GM18868 (cell line): ENCODE data around the gene RNF8.
"Not testable (repeated sequence)": the region's sequence is repeated elsewhere in the genome, so short reads cannot be mapped to it uniquely, and the experiment has no call there.

Source experiments
- ATAC-seq: cut with Tn5 transposase; IDR thresholded peaks from one replicate; pipeline ENCODE4 v1.9.1; 2021; ENCODE audit warnings: mild to moderate bottlenecking, moderate library complexity; ENCODE audit not compliant: unreplicated experiment

The RNF8 gene, protein sequence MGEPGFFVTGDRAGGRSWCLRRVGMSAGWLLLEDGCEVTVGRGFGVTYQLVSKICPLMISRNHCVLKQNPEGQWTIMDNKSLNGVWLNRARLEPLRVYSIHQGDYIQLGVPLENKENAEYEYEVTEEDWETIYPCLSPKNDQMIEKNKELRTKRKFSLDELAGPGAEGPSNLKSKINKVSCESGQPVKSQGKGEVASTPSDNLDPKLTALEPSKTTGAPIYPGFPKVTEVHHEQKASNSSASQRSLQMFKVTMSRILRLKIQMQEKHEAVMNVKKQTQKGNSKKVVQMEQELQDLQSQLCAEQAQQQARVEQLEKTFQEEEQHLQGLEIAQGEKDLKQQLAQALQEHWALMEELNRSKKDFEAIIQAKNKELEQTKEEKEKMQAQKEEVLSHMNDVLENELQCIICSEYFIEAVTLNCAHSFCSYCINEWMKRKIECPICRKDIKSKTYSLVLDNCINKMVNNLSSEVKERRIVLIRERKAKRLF

DNA sequence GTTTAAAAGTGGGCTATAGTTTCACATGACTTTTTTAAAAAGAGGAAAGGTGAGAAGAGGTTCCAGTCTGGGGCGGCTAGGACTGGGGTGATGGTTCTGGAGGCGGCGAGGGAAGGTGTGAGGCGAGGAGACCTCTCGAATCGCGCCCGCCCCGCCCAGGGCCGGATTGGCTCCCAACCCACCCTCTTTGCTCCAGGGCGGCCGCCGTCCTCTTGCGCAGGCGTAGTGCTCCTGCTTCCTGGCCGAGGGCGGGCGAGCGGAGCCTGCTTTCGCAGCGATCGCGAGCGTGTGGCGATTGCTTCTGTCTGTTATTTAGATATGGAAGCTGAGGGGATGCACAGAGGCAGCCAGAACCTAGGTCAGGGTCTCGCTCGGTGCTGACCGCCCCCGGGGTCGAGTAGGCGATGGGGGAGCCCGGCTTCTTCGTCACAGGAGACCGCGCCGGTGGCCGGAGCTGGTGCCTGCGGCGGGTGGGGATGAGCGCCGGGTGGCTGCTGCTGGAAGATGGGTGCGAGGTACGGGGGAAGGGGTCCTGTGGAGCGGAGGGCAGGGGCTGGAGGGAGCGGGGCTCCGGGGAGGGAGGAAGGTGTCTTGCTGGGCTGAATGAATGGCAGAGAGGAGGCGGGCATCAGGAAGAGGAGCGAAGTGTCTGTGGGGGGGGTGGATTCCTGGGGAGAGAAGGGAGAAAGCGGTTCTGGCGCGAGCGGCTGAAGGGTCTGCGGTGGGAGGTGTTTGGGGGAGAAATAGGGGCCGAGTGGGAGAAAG, at the start of gene RNF8:
Gene RNF8 (plus strand): TSS at position 223 of the 765 bp plus-strand sequence. CDS start 182 bp downstream, at position 405.
- peak; percentile 94 for ATAC-seq

- no peak for ATAC-seq
Measured at GRCh38 chr6:37304766-37305165, 49.0 kb upstream of the RNF8 start.

GRCh38 chr6:37305841-37306425, 47.9 kb upstream of the RNF8 start:
- no peak for ATAC-seq

DNA sequence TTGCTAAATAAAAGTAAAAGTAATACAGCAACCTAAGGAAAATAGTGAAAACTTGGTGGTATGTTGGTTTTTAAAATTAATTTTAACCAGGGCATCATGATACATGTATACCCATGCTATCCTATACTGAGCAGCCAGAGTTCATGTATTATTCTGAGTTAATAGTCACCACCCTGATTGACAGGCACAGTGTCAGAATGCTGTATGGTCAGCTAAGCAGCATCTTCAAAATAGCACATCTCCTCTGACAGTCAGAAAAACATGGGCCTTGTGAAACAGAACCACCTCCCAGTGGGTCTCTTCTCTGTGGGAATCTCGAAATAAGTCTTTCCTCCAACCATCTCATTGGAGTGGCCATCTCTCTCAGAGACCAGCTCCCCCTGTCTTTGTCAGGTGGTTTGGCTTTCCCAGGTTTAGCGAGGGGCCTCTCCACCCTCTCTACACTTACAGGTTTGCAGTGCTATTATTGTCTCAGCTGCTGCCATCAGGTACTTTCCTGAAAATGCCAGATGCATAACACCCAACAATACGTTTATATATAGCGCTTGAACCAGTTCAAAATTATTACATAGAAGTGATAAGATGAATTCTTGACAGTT, 47.1 kb upstream of the RNF8 start:
- no peak for ATAC-seq

DNA sequence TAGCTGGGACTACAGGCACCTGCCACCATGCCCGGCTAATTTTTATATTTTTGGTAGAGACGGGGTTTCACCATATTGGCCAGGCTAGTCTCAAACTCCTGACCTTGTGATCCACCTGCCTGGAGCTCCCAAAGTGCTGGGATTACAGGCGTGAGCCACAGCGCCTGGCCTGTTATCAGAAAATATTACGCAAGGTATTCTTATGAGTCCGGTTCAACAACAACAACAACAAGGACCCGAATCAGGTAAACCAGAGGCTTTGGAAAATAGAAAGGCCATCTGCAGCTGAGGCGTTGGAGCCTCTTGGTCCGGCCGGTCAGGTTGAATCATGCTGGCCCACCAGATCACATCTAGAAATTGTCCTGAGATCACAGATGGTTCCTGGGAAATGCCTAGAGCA, 46.3 kb upstream of the RNF8 start:
- ATAC-seq, result not testable (repeated sequence)

GRCh38 chr6:37308069-37308815, 45.5 kb upstream of the RNF8 start:
- ATAC-seq, result no peak

- ATAC-seq, result no peak
Measured at GRCh38 chr6:37309046-37309445, 44.7 kb upstream of the RNF8 start.

DNA sequence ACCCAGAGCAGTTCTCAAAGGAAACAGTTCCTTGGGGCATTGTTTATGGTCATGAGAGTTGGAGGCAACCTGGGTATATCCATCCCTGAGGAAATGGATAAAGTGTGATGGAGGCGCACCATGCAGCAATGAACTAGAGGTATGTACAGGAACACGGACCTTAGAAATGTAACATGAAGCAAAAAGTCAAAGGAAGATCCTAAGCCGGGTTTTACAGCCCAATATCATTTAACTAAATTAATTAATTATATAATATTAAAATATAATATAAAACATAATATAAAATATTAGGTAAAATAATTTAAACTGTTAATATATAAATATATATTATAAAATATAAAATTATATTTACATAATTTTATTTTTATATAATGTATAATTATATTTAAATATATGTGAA, 44.1 kb upstream of the RNF8 start:
- ATAC-seq, result no peak

- no peak for ATAC-seq
Measured at GRCh38 chr6:37310966-37311365, 42.8 kb upstream of the RNF8 start.

GRCh38 chr6:37311741-37312473, 41.9 kb upstream of the RNF8 start:
- ATAC-seq, result no peak

GRCh38 chr6:37313723-37314486, 39.9 kb upstream of the RNF8 start:
- no peak for ATAC-seq

- no peak for ATAC-seq
Measured at GRCh38 chr6:37314487-37315156, 39.2 kb upstream of the RNF8 start.

GRCh38 chr6:37315157-37315515, 38.6 kb upstream of the RNF8 start:
- no peak for ATAC-seq

DNA sequence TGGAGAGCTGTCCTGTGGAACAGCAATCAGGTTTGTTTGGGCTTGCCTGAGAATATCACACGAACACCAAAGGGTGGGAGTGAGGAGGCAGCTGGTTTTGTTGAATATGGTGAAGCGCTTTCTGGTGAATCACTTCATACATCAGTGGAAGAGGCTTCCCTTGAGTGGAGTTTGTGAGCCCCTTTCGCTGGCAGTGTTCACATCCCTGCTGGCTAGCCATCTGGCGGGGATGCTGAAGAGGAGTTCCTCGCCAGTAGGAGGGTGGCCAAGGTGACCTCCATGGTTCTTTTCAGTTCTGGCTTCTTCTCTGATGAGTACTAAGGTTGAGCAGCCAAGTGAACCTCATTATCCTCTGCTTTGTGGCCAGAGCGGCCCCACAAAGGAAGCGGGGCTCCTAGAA, 37.7 kb upstream of the RNF8 start:
- no peak for ATAC-seq

DNA sequence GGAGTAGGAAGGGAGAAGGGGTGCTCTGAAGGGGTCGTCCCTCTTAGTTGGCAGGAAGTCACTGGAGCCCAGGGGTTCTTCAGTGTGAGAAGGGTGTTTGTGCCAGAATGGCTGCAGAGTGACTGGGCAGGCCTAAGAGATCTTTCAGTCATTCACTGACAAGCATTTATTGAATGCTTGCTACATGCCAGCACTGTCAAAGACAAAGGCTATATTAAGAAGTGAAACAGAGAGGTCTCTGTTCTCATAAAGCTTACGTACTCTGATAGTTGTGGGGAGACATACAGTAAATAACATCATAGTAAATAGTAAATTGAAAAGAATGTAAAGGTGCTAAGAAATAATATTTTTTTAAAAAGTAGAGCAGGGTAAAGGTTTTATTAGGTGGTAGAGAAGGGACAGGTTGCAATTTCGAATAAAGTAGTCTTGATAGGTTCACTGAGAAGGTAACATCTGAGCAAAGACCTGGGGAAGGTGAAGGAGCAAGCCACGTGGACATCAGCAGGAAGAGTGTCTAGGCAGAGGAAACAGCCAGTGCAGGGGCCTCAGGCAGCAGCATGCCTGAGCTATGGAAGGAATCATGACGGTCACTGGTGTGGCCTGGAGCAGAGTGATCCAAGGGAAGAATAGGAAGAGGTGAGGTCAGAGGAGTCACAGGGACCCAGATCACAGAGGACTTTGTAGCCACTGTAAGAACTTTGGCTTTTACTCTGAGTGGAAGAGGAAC, 36.3 kb upstream of the RNF8 start:
- no peak for ATAC-seq

DNA sequence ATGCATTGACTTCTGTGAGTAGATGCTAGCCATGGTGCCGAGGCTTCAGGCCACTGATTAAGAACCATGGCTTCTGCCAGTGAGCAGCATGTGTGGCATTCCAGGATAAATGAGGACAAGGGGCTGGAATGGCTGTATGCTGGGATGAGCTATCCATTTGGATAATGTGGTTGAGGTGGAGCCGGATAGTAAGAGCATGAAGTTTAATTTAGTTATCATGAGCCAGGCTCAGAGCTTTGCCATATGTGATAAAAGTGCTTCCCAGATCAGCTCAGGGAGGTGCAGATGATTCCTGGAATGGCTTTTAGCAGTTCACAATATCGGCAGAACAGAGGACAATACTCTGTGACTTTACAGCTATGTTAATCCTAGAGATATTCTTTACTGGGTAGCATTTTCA, 34.6 kb upstream of the RNF8 start:
- no peak for ATAC-seq

DNA sequence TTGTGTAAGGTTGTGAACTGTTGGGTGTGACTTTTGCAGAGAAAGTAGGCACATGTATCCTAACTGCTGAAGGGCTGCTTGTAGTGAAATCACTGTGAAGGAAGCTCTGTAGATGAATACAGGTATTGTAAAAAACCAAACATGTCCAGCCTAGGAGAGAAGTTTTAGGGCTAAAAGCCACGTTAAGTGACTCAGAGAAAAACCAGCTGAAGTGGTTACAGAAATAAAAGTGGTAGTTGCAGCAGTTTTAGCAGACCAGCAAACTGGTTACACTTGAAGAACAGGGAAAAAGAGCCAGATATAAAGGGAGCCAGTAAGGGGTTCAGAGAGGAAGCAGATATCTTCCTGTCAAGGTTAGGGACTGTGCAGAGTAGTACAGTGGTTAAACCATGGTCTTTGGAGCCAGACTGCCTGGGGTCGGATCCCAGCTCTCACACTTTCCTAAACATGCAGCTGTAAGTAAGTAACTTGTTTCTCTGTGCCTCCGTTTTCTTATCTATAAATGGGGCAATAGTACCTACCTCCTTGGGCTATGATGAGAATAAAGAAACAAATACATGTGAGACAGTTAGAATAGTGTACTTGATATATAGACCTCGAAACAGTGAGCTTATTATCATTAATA, 33.8 kb upstream of the RNF8 start:
- ATAC-seq, result no peak

- ATAC-seq, result no peak
Measured at GRCh38 chr6:37320646-37321045, 33.1 kb upstream of the RNF8 start.
